ENCODE results near the gene COX8A.

COX8A gene

DNA sequence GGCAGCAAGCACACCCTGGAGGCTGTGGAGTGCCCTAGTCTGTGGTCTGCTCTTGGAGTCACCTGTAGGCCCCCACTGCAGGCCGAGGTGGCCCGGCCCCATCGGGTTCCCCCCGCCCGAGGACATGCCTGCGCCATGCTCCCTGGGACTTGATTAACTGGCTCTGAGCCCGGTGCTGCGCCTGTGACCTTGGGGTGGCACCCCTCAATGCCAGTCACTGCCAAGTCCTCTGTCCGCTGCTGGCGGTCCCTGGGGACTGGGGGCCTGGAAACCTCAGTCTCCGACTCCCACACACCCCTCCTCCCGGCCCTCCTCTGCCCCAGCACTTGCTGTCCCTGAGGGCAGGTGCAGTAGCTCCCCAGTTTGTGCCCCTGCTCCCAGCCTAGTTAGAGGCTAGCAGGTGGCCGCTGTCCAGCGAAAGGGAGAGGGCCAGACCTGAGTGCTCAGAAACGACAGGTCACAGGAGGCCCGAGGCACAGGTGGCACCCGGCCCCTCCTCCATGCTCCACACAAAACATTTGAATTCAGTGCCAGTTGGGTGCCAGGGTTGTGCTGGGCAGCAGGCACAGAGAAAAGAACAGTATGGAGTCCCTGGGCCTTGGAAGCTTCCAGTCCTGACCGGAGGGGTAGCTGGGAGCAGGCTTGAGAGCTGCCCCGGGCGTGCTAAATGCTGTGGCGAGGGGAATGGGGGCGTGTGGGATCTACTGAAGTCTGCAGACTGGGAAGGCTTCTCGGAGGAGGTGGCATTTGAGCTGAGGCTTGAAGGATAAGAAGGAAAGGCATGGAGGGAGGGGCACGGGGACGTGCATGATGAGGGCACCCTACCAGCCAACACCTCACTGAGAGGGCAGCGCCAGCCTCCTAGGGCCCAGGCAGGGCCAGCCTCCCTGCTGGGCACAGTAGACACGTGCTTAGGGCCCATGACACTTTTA lies 45.0 kb downstream of the COX8A start:
- no peak for FAIRE-seq
- no peak for DNase-seq (ENCODE audit: low spot score)

DNA sequence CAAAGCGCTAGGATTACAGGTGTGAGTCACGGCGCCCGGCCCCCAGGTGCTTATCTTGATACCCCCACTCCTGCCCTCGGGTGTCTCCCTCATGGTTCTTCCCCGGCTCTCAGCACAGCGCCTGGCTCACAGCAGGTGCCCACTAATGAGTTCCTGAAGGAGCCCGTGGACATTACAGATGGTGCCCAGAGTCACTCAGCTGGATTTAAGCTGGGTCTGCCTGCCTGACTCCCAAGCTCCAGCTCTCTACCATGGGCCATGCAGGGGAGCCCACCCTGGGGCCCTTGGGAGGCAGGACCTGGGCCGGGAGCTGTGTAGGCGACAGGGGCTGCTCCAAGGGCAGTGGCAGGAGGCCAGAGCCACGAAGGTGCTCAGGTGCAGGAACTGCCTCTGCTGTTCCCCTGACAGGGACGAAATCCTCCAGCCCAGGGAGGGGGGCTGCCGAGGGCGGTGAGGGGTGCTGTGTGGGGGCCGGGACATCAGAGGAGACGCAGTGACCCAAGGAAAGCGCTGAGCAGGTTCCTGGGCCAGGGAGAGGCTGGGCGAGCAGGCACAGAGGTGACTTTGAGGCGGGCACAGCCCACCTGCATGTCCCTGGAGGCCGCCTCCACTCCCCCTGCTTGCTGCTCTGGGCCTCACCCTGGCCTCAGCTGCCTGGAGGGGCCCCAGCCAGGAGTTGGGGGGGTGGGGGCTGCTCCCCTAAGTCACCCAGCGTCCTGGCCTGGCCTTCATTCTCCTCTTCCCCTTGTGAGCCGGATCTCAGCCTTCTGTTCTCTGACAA lies 46.7 kb downstream of the COX8A start:
- FAIRE-seq (no peak), DNase-seq (ENCODE audit: low spot score) (no peak)

DNA sequence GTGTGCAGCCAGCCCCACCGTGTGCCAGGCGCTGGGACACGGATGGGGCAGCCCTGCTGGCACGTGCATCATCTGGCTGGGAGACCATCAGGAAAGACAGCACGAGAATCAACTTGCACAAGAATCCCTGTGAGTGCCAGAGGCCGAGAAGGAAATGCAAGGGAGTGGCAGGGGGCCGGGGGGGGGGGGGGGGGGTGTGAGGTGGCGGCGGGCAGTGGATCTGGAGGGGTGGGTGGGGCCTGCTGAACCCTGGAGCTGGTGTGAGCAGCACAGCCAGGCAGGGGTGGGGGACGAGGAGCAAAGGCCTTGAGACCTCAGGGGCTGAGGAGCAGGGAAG lies 47.3 kb downstream of the COX8A start:
- no peak for FAIRE-seq
- DNase-seq (ENCODE audit: low spot score), result no peak

DNA sequence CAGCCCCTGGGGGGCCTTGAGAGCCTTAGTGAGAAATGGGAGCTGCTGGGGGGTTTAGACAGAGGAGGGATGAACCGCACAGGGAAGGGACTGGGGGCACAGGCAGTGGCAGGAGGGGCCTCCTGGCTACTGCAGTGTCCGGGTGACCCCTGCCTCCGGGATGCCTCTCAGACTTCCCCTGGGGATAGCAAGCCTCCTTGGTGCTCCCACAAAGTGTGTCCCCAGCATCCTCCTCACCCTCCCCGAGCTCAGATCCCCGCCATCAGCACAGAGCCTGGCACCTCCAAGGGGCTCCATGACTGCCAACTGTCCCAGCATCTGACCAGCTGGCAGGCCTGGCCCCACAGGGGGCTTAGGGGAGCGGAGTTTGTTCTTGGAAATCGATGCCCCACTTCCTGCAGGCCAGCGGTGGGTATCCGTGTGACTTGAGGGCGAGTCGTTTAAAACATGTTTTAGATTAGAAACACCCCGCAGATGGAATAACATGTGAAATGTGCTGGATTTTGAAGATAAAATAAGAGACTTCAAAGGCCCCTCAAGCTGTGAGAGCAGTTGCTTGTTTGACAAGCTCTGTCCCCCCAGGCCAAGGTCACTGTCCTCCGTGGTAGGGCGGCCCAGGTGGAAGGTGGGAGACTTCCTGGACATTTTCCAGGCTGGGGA lies 47.8 kb downstream of the COX8A start:
- FAIRE-seq (no peak), DNase-seq (ENCODE audit: low spot score) (no peak)

DNA sequence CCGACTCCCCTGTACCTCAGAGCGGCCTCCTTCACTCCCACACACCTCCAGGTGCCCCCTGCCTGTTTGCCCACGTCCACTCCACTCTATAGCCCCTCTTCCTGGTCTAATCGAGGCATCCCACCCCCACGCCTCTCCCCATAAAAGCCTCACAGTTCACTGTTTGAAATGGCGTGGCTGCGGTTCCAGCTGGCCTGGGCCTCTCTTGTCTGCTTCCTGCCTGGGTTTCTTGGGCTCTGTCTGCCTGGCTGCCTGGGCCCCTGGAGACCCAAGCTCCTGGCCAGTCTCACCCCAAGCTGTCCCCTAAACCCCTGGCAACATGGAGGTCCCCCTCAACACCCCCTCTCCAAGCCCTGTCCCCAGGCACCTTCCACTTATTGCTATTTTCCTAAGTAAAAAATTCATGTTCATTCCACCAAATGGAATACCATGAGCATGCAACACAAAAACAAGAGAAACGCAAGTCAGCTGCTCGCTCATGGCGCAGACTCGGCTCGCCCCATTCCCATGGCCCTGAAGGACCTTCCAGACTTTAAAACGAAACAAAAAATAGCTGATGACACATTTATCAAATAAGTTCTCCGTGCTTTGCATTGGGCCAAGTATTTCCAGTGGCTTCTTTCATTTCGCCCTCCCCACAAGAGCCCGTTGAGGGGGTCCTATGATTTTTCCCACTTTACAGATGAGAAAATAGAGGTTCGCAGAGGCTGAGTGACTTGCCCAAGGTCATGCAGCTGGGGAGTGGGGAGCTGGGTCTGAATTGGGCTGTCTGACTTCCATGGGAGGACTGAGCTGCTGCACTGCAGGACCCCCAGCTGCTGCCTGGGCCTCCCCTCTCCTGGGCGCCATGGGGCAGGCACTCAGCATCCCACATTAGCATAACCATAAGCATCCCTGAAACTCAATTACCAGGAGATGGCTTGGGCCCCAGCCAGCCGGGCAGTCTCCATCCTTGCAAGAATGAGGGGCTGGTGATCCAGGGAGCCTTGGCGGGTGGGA lies 49.6 kb downstream of the COX8A start:
- DNase-seq (ENCODE audit: low spot score), result no peak
- FAIRE-seq, result no peak

DNA sequence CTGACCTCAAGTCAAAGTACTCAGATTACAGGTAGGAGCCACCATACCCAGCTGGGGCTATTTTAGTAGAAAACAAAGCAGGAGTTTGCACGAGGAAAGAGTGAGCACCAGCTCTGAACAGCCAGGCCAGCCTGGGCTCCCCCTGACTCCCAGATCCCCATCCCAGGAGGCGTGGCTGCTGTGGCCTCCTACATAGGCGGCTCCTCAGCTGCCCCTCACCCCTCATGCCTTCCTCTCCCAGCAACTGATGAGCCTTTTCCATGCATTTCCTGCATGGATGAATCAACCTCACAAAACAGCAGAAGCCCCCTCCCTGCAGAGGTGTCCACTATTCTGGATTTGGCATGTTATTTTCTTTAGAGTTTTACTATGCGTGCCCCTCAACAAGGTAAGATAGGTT lies 50.8 kb downstream of the COX8A start:
- FAIRE-seq, result no peak

More for the DNA sequence above, 50.8 kb downstream of the COX8A start:
- no peak for DNase-seq (ENCODE audit: low spot score)
